Measurements from ENCODE around the gene UIMC1.

- TF ChIP-seq CTCF (IDR thresholded peaks at IDR 0.05) (no peak), POLR2A (IDR thresholded peaks at IDR 0.05) (no peak)
Observed at GRCh38 chr5:176897263-176897662, 109.3 kb downstream of the UIMC1 start.
